ENCODE data around the gene MTFR1L. TPM values are rescaled to one million over a fixed set of nuclear protein-coding genes. Genes with fewer than 3 reads are reported as not detected.

The MTFR1L gene
- total and polyA plus RNA-seq, 11 donors, result 123 to 319 (median 213) TPM

DNA sequence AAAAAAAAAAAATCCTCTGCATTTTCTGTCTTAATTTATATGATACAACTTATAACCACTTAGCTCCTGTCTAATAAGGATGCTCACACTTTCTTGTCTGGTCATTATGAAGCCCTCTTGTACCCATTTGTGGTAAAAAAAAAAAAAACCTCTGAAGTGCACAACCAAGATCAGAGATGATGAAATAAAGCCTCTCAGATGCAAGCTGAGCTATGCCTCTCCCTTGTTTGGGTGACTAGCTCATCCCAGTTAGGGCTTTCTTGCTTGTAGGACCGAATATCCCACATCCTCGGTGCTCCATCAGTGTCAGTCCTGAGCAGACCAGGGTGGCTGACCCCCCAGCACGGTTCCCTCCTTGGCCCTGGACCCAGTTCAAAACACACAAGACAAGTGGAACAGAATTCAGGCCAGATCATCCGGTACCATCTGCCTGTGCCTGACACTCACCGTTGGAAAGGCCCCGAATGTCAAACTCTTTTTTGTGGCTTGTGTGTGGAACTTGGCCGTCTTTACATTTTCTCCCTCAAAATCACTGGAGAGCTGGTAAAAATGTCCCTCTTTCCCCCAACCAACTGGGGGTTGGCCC, 26.1 kb upstream of the MTFR1L start:
- WGBS, 4 donors, result 58 to 77% (median 73%) methylated on average over 7 of the region's 7 CpGs
- no peaks in the 10 kb centered on the region for H3K36me3 ChIP-seq
- intact Hi-C loops (cut with DNase I), result loop anchor here in 2 of 10 donors (5.0 to 10.0 kb wide), 3 partner anchors 46 to 359 kb away; partner anchors contain the start of gene MACO1 (in 1 of the 2)
- DNase-seq (no peak), ATAC-seq (no peak)
- H3K4me1 ChIP-seq, result peaks cover 0 to 26% (median 11%) of the 10 kb centered on the region in 12 donors
- TF ChIP-seq POLR2A (IDR thresholded peaks at IDR 0.05), result no peak
- TF ChIP-seq, protein P1, sequence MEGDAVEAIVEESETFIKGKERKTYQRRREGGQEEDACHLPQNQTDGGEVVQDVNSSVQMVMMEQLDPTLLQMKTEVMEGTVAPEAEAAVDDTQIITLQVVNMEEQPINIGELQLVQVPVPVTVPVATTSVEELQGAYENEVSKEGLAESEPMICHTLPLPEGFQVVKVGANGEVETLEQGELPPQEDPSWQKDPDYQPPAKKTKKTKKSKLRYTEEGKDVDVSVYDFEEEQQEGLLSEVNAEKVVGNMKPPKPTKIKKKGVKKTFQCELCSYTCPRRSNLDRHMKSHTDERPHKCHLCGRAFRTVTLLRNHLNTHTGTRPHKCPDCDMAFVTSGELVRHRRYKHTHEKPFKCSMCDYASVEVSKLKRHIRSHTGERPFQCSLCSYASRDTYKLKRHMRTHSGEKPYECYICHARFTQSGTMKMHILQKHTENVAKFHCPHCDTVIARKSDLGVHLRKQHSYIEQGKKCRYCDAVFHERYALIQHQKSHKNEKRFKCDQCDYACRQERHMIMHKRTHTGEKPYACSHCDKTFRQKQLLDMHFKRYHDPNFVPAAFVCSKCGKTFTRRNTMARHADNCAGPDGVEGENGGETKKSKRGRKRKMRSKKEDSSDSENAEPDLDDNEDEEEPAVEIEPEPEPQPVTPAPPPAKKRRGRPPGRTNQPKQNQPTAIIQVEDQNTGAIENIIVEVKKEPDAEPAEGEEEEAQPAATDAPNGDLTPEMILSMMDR (IDR thresholded peaks at IDR 0.05), result no peak
- no peaks in the 10 kb centered on the region for H3K9me3 ChIP-seq
- no peaks in the 10 kb centered on the region for H3K27me3 ChIP-seq
- no peak overlapping the region for H3K4me3 ChIP-seq
- peak overlapping the region in 1 of 12 donors; percentile 55 for H3K27ac ChIP-seq

DNA sequence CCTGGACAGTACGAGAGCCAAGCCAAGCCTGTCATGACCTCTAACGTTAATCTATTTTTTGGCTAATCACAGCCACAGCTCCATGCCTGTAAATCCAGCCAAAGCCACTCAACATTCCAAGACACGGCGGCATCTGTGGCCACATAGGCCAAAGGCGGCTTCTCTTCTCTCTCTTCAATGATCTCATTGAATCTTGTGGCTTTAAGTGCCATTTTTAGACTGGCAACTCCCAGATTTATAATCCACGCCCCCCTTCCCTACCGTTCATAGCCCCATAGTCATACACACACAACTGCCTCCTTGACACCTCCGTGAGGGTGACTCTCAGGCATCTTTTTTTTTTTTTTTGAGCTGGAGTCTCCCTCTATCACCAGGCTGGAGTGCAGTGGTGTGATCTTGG, 25.4 kb upstream of the MTFR1L start:
- intact Hi-C loops (cut with DNase I), result loop anchor here in 2 of 10 donors (5.0 to 10.0 kb wide), 3 partner anchors 47 to 360 kb away; partner anchors contain the start of gene MACO1 (in 1 of the 2)
- no peak for ATAC-seq
- DNase-seq, result no peak
- no peaks in the 10 kb centered on the region for H3K27me3 ChIP-seq
- peak overlapping the region in 2 of 12 donors; percentile 32 to 55 for H3K27ac ChIP-seq
- no peaks in the 10 kb centered on the region for H3K36me3 ChIP-seq
- WGBS, 4 donors, result 38 to 52% (median 41%) methylated on average over 8 of the region's 8 CpGs
- H3K9me3 ChIP-seq, result no peaks in the 10 kb centered on the region
- H3K4me3 ChIP-seq, result no peak overlapping the region
- peaks cover 3 to 29% (median 15%) of the 10 kb centered on the region in 12 donors for H3K4me1 ChIP-seq
- TF ChIP-seq, protein P1 (IDR thresholded peaks at IDR 0.05), result no peak
- TF ChIP-seq POLR2A (IDR thresholded peaks at IDR 0.05), result no peak

DNA sequence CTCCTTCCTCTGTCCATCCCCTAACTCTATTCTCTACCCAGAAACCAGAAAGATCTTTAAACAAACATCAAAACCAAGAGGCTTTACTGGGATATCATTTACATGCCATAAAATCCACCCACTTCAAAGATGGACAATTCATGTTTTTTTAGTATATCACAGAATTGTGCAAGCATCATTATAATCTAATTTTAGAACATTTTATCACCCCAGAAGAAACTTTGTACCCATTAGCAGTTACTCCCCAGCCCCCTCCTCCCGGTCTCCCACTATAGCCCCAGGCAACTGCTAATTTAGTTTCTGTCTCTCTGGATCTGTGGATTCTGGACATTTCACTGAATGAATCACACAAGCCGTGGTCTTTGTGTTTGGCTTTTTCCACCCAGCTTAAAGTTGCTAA, 24.5 kb upstream of the MTFR1L start:
- intact Hi-C loops (cut with DNase I), result loop anchor here in 6 of 10 donors (5.0 to 10.0 kb wide), 9 partner anchors 50 to 360 kb away; partner anchors contain the start of genes MACO1 (in 1 of the 6) and MAN1C1 (in 1 of the 6)
- Histone ChIP-seq H3K4me1 (peaks cover 3 to 34% (median 20%) of the 10 kb centered on the region in 12 donors), H3K27me3 (no peaks in the 10 kb centered on the region), H3K9me3 (no peaks in the 10 kb centered on the region), H3K4me3 (no peak overlapping the region), H3K27ac (peak overlapping the region in 1 of 12 donors; percentile 69), H3K36me3 (no peaks in the 10 kb centered on the region)
- 89 to 95% (median 93%) methylated on average over 2 of the region's 2 CpGs for WGBS, 4 donors
- ATAC-seq (no peak), DNase-seq (no peak)
- TF ChIP-seq, protein P1 (IDR thresholded peaks at IDR 0.05), result no peak
- no peak for TF ChIP-seq POLR2A (IDR thresholded peaks at IDR 0.05)

DNA sequence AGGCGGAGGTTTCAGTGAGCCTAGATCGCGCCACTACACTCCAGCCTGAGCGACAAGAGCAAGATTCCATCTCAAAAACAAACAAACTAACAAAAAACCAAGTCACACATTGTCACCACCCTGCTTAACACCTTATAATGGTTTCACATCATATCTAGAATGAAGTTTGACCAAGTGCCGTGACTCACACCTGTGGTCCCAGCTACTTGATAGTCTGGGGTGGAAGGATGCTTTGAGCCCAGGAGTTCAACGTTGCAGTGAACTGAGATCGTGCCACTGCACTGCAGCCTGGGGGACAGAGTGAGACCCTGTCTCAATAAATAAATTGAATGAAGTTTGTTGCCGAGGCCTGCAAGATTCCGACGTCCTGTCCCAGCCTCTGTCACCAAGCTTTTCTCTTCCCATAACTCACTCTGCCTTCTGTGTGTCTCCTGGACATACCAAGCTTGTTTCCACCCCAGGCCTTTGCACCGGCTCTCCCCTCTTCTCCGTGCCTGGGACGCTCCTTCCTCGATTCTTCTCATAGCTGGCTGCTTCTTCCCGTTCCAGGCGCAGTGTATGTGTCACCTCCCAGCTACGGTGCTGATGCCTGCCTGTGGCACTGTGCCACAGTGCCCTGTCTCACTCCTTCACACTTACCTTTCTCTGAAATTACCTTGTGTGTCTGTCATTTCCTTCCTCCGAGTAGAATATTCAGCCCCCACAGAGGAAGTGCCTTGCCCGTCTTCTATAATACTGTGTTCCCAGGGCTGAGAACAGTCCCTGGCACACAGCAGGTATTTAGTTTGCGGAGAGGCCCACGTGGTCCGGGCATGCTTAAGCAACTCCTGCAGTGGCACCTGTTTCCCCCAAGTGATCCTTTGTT, 23.6 kb upstream of the MTFR1L start:
- DNase-seq (no peak), ATAC-seq (peak; percentile 4 to 36 (median 20))
- H3K9me3 ChIP-seq, result no peaks in the 10 kb centered on the region
- no peak for TF ChIP-seq POLR2A (IDR thresholded peaks at IDR 0.05)
- TF ChIP-seq, protein P1 (IDR thresholded peaks at IDR 0.05), result no peak
- H3K4me1 ChIP-seq, result peaks cover 3 to 40% (median 26%) of the 10 kb centered on the region in 12 donors
- peak overlapping the region in 7 of 12 donors; percentile 22 to 69 (median 41) for H3K27ac ChIP-seq
- intact Hi-C loops (cut with DNase I), result loop anchor here in 8 of 10 donors (1.0 to 10.0 kb wide), 14 partner anchors 51 to 361 kb away; partner anchors contain the start of genes MAN1C1 (in 2 of the 8) and MACO1 (in 1 of the 8)
- no peaks in the 10 kb centered on the region for H3K27me3 ChIP-seq
- H3K4me3 ChIP-seq, result no peak overlapping the region
- WGBS, 4 donors, result 73 to 77% (median 76%) methylated on average over 22 of the region's 22 CpGs
- H3K36me3 ChIP-seq, result no peaks in the 10 kb centered on the region

Measured in heart left ventricle (tissue), 16 donors.